HT1080 (cell line): ENCODE results near the gene C10orf71. TPM values are rescaled to one million over a fixed set of nuclear protein-coding genes. Genes with fewer than 3 reads are reported as not detected.

Source experiments
- DNase-seq: peaks from one replicate; pipeline ENCODE4 v3.0.0-alpha.2; 2015; ENCODE audit warnings: low read depth
- total RNA-seq: library from RNA; depleted of rRNA; stranded (reverse); fragments of >200 nt; shearing (Covaris generic); gene quantifications from 2 replicates; pipeline ENCODE4 v1.2.3, GENCODE V29; 2014

Gene C10orf71
- total RNA-seq, 1 experiment from 2014 or later: not detected

DNA sequence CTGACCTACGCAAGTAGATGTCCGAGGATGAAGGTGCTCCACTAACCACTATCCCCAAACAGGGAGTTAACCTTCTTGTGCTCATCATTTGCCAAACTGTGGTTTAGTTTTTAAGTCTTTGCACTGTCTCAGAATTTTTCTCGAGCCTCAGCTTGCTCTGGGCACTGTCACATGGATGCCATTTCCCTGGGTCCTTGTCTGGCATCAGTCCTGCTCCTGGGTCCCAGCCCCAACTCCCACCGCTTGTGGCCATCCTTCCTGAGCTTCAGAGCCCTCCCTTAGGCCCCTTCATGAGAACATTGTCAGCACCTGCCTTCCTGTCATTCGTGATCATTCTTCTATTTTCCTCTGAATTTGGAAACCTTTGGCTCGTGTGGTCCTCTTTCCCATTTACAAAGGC is 33.8 kb downstream of the C10orf71 start:
- no peak for DNase-seq

DNA sequence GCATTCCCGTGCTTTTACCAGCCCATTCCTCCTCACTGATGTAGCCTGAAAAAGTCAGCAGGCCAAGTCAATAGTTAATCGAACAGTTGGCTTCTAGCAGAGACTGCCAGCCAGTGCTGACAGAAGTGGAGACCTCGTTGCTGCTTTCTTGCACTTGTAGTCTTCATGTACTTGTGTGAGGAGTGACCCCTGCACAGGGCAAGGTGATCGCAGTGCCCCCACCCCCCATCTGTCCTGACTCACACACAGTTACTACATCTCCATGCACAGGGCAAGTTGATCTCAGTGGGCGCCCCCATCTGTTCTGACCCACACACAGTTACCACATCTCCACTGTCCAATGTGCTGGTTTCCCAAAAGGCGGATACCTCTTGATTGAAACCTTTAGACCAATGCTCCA is 34.2 kb downstream of the C10orf71 start:
- no peak for DNase-seq

DNA sequence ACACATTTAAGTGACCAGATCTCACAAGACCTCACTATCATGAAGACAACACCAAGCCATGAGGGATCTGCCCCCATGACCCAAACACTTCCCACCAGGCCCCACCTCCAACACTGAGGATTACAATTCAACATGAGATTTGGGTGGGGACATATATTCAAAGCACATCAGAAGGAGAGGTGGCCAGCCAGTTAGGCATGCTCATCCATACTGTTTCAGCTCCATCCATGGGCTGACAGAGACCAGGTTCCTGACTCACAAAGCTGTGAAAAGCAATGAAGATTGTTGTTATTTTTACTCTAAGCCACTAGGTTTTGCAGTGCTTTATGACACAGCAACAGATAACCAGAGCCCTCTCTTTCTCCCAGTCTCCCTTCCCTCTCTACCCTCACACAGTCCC is 36.0 kb downstream of the C10orf71 start:
- no peak for DNase-seq

DNA sequence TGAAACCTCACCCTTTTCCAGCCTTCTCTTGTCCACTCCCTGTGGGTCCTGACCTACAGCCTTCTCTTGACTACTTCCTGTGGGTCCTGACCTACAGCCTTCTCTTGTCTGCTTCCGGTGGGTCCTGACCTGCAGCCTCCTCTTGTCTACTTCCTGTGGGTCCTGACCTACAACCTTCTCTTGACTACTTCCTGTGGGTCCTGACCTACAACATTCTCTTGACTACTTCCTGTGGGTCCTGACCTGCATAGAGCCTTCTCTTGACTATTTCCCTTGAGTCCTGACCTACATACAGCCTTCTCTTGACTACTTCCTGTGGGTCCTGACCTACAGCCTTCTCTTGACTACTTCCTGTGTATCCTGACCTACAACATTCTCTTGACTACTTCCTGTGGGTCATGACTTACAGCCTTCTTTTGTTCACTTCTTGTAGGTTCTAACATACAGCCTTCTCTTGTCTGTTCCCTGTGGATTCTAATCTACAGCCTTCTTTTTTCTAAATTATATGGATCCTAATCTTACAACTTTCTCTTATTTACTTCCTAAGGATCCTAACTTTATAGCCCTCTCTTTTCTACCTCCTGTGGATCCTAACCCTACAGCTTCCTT is 36.5 kb downstream of the C10orf71 start:
- no peak for DNase-seq

DNA sequence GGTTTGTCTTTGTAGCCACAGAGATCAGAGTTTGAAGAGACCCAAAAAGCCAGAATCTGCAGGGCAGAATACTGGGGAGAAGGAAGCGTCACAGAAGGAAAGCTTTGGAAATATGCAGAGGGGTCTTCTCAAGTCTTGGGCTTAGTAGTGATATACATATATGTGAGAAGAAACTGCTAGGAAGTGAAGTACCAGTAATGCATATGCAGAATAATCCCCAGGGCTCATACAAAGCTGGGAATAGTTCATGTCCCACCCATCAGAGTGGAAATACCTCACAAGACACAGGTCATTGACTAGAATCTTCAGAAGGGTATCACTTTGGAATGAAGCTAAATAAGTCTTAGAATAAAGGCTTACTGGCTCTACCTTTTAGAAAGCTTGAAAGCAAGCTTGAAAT is 39.6 kb downstream of the C10orf71 start:
- DNase-seq: no peak

DNA sequence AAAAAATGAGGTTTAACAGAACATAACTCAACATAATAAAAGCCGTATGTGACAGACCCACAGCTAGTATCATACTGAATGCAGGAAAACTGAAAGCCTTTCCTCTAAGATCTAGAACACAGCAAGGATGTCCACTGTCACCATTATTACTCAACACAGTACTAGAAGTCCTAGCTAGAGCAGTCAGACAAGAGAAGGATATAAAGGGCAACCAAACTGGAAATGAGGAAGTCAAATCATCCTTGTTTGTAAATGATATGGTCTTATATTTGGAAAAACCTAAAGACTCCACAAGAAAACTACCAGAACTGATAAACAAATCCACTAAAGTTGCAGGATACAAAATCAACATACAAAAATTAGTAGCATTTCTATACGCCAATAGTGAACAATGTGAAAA is 45.9 kb downstream of the C10orf71 start:
- no peak for DNase-seq

DNA sequence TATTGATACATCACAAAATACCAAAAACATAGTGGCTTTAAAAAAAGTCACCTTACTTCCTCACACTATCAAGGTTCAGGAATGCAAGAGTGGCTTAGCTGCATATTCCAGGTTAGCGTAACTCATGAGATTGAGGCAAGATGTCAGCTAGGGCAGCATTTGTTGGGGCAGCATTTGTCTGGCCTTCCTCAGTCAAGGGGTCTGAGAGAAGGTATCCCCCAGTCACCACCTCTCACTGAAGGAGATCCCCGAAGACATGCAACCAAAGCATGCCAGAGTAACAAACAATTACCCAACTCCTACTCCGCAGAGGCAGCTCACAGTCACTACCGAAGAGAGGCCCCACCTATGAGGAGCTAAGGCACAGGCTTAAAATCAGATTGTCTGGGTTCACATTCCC is 48.4 kb downstream of the C10orf71 start:
- no peak for DNase-seq

DNA sequence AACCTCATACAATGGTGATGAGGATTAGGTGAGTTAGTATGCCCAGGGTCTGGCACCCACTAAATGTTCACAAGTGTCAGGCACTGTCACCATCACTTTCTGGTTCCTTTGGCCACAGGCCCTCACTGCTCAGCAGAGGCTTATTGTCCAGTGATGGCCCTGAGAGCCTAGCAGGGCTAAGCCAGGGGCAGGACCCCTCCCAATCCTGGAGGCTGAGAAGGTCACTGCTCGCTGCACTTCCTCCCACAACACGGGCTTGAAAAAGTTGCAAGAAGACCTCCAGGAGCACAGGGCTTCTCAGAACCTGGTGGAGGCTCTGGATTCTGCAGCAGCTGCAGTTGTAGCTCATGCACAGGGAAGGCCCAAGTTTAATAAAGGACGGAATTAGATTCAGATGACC is 48.9 kb downstream of the C10orf71 start:
- DNase-seq: no peak

DNA sequence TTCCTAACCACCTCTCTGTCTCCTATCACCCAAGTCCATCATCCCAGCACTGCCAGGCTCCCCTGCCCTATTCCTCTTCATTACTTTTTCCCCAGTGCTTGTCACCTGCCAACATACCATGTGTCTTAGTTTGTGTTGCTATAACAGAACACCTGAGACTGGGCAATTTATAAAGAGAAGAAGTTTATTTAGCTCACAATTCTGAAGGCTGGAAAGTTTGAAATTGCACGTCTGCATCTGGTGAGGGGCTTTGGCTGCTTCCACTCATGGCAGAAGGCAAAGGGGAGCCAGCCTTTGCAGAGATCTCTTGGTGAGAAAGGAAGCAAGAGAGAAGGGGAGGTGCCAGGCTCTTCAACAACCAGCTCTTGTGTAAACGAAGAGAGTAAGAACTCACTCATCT is 49.6 kb downstream of the C10orf71 start:
- no peak for DNase-seq

DNA sequence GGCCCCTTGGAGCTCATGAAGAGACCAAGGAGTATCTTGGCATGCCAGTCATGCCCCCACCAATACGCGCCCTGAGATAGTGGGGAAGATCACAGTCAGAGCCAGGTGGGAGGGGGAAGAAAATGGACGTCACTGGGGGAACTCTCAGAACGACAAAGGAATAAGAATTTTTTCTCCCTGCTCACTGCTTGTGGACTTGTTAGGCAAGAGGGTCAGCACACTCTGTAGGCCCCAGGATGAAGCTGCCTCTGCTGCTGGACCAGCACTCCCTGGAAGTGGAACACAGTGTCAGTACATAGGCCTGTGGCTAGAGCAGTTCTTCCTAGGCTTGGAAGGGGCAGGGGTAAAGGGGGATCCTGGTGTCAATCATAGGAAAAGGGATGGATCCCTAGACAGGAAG is 50.4 kb downstream of the C10orf71 start:
- no peak for DNase-seq

DNA sequence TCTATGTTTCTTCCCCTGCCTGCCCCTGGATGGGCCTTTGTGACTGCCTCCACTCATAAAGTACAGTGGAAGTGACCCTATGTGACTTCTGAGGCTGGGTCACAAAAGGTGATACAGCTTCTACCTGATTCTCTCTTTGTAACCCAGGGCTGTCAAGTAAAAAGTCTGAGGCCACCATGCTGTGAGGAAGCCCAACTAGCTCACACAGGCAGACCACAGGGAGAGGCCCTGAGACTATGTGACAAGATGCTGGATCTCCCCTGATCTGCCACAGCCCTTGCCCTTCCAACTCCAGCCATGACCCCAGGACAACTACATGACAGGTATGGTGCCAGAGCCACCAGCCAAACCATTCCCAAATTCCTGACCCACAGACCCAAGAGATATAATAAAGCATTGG is 51.2 kb downstream of the C10orf71 start:
- no peak for DNase-seq

DNA sequence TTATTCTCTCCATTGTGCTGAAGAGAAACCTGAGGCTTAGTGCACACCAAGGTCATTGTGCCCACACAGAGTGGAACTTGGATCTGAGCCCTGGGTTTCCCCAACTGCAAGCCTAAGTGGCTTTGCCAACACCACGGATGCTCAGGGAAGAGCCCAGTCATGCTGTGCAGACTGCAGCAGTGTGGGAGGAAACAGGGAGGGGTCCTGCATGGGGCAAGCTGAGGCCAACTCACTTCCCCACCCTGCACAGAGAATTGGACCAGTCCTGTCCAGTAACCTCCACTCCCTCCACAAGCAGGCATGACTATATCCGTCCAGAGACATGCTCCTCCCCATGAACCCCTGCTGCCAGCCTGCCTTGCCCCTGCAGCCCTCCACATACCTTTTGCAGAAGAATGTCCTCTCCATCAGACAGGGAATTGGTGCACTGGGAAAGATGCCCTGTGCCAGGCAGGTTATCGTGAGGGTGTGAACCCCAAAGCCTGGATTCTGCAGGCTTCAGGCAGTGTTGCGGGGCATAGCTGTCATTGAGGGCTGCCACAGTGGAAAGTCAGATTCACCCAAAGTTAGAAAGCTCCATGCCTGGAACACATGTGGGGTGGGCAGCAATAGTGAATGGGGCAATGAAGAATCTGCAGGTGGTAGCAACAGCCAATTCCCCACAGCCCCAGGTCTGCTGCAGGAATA is 52.0 kb downstream of the C10orf71 start:
- DNase-seq: no peak

DNA sequence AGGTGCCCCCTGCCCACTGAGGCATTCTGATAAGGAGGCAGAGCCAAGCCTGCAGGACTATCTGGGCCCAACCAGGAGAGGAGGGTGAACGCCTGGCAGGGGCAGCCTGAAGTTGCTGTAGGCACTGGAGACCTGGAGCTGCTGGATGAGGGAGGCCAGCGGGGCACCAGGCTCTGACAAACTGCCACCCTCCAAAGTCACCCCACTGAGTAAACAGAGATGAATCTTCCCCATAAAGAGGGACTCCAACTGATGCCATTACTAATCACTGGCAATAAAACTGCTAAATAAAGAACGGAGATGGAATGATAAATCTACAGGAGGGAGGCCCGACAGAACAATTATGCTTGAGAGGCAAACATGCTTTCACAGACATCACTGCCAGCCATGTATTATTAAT is 52.7 kb downstream of the C10orf71 start:
- DNase-seq: no peak

DNA sequence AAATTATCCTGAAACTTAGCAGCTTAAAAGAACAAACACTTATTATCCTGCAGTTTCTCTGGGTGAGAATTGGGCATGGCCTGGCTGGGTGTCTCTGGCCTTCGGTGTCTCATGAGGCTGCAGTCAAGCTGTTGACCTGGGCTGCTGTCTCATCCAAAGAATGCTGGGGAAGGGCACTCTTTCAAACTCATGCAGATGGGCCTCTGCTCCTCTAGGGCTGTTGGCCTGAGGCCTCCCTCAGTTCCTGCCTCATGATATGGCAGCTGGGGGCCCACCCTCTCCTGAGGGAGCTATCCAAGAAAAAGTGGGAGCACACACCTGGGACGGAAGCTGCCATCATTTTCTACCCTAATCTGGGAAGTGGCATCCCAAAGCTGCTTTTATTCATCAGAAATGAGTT is 53.4 kb downstream of the C10orf71 start:
- no peak for DNase-seq

DNA sequence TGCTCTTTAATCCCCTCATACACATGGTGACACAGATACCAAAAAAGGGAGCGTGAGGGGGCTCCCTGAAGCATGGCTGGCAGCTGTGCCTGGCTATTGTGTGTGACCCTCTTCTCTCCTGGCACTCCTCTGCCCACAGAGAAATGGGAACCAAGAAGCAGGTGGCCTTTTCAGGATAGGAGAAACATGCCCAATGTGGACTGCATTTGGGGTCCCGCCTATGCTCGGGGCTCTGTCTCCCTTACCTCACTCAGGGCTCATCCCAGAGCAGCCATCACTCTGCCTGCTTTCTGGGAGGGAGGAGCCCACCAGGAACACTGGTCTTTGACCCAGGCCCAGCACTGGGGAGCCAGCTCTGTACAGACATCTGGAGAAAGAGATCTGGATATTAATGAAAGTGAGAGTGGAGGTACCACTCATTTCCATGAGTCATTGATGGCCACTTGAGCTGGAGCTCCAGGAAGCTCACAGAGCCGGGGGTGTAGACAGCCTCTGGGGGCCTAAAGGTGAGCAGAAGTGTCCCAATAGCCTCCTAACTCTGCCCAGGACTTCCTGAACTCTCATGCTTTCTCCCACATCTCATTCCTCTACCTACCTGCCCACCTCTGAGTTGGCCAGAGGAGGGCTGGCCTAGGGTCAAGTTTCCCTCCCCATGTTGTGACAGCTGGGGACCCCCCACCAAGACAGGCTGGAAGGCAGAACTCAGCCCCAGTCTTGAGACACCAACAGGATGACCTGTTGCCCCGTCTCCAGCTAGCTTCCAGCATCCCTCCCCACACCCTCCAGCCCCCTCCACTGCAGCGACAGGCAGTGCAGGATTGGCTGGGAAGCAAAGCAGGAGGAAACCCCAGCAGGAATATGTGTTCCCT is 54.3 kb downstream of the C10orf71 start:
- no peak for DNase-seq

DNA sequence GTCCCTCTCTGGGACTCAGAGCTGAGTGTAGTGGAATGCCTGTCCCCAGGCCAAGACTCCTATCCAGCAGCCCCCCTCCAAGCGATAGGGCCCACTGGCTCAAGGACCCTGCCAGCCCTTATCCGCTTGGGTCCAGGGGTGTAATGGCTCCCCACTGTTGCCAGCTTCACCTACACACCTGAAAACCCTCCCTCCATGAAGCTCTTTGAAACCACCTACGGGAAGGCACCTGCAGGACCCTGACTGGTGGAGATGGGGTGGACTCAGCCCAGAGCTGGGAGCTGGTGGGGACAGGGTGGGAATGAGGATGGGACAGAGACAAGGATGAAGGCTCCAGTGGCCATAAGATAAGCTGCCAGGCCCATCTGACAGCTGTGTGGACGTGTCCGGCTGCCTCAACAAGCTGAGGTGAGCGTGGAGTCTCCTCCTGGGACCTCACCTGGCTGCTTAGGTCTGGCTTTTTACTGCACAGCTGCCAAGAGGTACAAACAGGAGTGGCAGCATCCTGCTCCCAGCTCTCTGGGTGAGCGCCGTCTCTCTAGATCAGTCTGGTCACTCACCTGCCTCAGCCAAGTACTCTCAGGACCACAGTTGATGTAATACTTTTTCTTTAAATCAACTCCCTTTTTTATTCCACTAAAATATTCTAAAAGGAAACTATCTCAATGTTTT is 55.1 kb downstream of the C10orf71 start:
- no peak for DNase-seq

DNA sequence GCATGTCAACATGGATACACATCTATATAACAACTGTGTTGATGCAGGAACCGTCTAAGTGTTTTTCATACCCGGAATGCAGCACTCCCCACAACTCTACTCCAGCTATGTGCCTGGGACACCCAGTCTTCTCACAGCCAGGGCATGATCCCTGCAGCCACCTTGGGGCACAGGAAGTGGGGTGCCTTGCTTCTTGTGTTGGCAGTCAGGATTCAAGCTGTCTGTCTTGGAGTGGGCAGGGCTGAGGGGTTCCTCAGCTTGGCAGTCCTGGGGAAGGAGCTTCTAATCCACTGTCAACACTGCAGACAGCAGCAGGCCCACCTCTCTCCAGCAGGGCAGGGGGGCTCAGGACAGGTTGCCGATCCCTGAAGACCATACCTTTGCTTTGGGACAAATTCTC is 55.6 kb downstream of the C10orf71 start:
- DNase-seq: no peak

DNA sequence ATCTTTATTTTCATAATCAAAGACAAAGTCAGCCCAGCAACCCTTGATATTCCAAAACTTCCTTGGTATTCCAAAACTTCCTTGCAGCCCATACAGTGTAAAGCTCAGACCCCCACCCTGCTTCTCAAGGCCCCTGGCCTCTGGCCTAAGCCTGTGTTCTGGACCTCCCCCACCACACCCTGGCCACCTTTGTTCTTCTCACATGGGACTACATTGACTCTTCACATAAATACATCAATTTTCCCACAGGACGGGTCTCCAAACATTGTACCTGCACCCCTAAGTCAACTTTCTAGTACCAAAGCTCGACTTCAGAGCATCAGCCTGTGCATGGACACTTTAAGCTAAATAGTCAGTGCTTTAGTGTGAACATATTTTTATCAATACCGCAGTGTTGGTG is 56.3 kb downstream of the C10orf71 start:
- DNase-seq: no peak

DNA sequence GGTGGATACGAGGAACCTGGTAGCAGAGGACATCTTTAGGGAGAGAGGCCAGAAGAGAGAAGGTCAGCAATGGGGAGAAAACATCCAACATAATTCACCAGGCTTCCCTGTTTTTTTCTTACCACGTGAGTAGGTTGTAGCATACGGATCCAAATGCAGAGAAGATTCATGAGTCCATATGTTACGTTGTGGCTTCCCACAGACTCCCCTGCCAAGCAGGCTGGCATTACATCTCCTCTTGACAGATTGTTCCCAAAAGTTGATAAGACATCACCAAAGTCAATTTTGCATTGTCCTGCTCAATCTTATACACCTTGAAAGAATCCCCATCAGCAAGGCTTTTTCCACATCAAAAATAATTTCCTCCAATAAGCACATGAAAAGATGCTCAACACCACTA is 57.2 kb downstream of the C10orf71 start:
- DNase-seq: no peak

DNA sequence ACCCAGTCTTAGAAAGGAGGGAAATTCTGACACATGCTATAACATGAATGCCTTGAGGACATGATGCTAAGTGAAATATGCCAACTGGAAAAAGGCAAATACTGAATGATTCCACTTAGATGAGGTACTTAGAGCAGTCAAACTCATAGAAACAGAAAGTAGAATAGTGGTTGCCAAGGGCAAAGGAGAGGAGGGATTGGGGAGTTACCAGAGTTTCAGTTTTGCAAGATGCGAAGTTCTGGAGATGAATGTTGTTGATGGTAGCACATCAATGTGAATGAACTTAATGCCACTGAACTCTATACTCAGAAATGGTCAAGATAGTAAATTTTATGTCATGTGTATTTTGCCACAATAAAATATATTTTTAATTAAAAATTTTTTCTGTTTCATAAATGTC is 58.0 kb downstream of the C10orf71 start:
- DNase-seq: no peak

DNA sequence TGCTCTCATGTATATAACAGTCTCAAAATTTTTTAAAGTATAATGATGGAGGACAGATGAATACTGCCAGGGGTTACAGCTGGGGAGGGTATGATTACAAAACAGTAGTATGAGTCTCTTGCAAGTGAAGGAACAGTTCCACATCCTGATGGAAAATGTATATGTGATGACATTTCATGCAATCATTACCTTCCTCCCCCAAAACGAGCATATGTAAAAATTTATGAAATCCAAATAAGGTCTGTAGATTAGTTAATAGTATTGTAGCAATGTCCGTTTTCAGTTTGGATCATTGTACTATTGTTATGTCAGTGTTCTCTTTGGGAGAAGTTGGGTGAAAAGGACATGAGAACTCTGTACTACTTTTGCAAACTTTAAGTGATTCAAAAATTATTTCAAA is 58.9 kb downstream of the C10orf71 start:
- no peak for DNase-seq
